WI38 (cell line): ENCODE measurements around the gene C15orf40.

Experiments
- H3K4me3 ChIP-seq: 2 replicates; pipeline ENCODE4 v1.5.1; 2011; ENCODE audit warnings: low read depth, mild to moderate bottlenecking, control low read depth, low read length
- CTCF ChIP-seq: IDR thresholded peaks from 2 replicates; pipeline ENCODE4 v1.5.1; 2012; ENCODE audit warnings: low read depth, mild to moderate bottlenecking, control low read depth, low read length

Gene C15orf40

GRCh38 chr15:82951472-82952157 is 59.8 kb downstream of the C15orf40 start:
- no peak for TF ChIP-seq CTCF

DNA sequence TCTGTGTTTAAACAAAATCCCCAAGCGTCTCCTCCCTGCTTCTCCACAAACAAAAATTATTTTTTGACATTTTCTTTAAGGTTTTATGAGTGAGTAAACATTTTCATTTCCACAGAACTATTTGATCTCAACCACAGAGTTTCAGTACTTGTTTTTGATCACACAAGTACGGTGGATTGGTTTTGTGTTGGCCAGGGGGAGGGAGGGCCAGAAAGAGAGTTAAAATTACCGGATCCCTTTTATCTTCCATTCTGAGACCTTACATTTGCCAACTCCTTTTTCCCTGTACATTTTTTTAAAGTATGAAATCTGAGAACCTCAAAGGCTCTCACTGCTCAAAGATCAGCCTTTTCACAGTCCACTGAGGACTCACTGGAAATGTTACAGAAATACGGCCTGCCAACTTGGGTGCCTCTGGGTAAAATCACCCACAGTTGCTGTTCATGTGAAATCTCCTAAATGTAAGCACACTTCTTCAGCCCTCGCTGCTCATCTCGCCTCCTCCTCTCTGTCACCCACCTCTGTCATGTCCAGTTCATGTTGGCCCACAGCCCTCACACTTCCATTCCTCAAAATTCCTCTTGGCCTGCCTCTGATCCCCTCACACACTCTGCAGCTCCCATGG is 60.6 kb downstream of the C15orf40 start:
- no peak overlapping the region for H3K4me3 ChIP-seq
- TF ChIP-seq CTCF = no peak

More at GRCh38 chr15:82951472-82952157, 59.8 kb downstream of the C15orf40 start:
- no peak overlapping the region for H3K4me3 ChIP-seq

- no peak overlapping the region for H3K4me3 ChIP-seq
- no peak for TF ChIP-seq CTCF
Observed at GRCh38 chr15:82950295-82950694, 61.1 kb downstream of the C15orf40 start.

DNA sequence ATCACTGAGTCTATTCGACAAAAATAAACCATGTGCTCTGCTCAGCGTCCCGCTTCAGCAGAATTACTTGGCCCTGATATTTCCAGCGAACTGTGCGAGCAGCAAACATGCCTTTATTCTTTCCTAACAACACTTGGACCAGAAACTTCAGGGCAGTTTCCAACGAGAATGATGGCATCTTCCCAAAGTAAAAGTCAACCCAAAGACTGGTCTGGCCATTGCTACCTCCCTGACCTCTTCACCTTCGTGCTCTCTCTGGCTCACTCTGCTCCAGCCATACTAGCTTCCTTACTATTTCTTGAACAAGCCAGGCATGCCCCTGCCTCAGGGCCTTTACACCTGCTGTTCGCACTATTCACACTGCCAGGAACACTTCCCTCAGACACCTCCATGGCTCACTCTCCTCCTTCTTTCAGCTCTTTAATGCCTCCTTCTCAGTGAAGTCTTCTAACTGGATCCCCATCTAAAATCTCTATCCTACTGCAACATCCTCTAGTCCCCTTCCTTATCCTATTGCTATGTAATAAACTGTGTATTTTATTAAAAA is 65.2 kb downstream of the C15orf40 start:
- TF ChIP-seq CTCF = no peak
- H3K4me3 ChIP-seq = no peak overlapping the region

GRCh38 chr15:82945326-82945725 is 66.1 kb downstream of the C15orf40 start:
- no peak for TF ChIP-seq CTCF
- no peak overlapping the region for H3K4me3 ChIP-seq

GRCh38 chr15:82944821-82945220 is 66.6 kb downstream of the C15orf40 start:
- no peak overlapping the region for H3K4me3 ChIP-seq
- TF ChIP-seq CTCF = no peak

DNA sequence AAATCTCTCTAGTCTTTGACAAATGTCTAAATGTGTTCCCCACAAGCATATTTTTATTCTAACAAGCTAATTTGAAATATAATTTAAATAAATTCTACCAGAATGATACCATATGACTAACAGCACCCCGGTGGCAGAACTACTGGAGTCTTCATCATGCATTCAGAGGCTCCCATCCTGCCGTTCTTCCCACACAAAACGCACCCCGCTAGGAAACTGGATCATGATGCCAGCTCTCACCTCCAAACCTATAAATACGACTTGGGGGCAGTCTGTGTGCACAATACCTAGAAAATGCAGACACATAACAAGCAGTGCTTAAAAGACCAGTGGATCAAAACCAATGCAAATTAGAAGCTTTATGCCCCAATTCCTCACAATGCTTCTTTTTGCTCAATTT is 67.4 kb downstream of the C15orf40 start:
- no peak overlapping the region for H3K4me3 ChIP-seq

More for the DNA sequence above, 67.4 kb downstream of the C15orf40 start:
- TF ChIP-seq CTCF = no peak
